Endothelial cell (in vitro differentiated cells): ENCODE data around the gene PROZ. TPM values are rescaled to one million over a fixed set of nuclear protein-coding genes. Genes with fewer than 3 reads are reported as not detected.

ENCODE experiments used
- DNase-seq: peaks from one replicate; pipeline ENCODE4 v3.0.0; 2021; ENCODE audit warnings: low spot score
- H3K27ac Mint-ChIP-seq: one replicate; pipeline ENCODE4 v1.8.0; 2021; ENCODE audit warnings: mixed read lengths, inconsistent platforms; ENCODE audit not compliant: unreplicated experiment
- H3K27me3 Mint-ChIP-seq: one replicate; pipeline ENCODE4 v1.8.0; 2021; ENCODE audit warnings: mild to moderate bottlenecking, moderate library complexity, mixed read lengths, inconsistent platforms; ENCODE audit not compliant: unreplicated experiment
- H3K36me3 Mint-ChIP-seq: one replicate; pipeline ENCODE4 v1.8.0; 2021; ENCODE audit warnings: mild to moderate bottlenecking, low read depth, mixed read lengths, inconsistent platforms; ENCODE audit not compliant: unreplicated experiment
- H3K4me1 Mint-ChIP-seq: one replicate; pipeline ENCODE4 v1.8.0; 2021; ENCODE audit warnings: mild to moderate bottlenecking, mixed read lengths, inconsistent platforms; ENCODE audit not compliant: unreplicated experiment
- H3K4me3 Mint-ChIP-seq: one replicate; pipeline ENCODE4 v1.8.0; 2021; ENCODE audit warnings: mild to moderate bottlenecking, mixed read lengths, inconsistent platforms; ENCODE audit not compliant: unreplicated experiment
- H3K9me3 Mint-ChIP-seq: one replicate; pipeline ENCODE4 v1.8.0; 2021; ENCODE audit warnings: mixed read lengths, inconsistent platforms; ENCODE audit not compliant: unreplicated experiment
- CTCF ChIP-seq: fragments of 200-600 bp; sonication (generic); IDR thresholded peaks from one replicate; pipeline ENCODE4 v1.5.0; 2021; ENCODE audit warnings: antibody characterized with exemption; ENCODE audit not compliant: unreplicated experiment
- total RNA-seq: library from RNA; stranded (reverse); fragmentation: NEBNext Ultra II Directional; extraction: Animal tissue kit (Norgen Biotek cat#: 25700); gene quantifications from one replicate; pipeline ENCODE4 v1.2.1, GENCODE V29; 2021; ENCODE audit not compliant: unreplicated experiment

PROZ gene
- total RNA-seq, 1 donor from 2014 or later: not detected

GRCh38 chr13:113187883-113188665 lies 29.6 kb downstream of the PROZ start:
- no peak for TF ChIP-seq CTCF
- no peak overlapping the region for H3K27ac Mint-ChIP-seq
- no peak for DNase-seq
- peaks cover 25% of the 10 kb centered on the region for H3K36me3 Mint-ChIP-seq
- H3K4me1 Mint-ChIP-seq: peaks cover 26% of the 10 kb centered on the region
- H3K27me3 Mint-ChIP-seq: peaks cover 5% of the 10 kb centered on the region
- peak overlapping the region; percentile 16 for H3K4me3 Mint-ChIP-seq
- H3K9me3 Mint-ChIP-seq: no peaks in the 10 kb centered on the region

DNA sequence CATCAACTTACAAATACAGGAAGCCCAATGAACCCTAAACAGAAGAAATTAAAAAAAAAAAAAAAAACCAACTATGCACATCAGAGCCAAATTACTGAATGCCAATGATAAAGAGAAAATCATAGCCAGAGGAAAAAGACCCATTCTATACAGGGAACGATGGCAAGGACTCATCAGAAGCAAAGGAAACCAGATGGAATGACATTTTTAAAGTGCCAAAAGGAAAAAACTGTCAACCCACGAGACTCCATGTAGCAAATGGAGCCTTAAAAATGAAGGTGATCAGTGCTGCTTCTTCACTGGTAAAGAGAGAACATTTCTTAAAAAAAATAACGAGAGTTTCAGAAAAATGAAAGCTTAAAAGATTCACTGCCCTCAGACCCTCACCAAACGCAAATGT lies 31.7 kb downstream of the PROZ start:
- no peak for TF ChIP-seq CTCF
- Mint-ChIP-seq H3K27me3 (peaks cover 5% of the 10 kb centered on the region), H3K4me3 (no peak overlapping the region), H3K9me3 (no peaks in the 10 kb centered on the region), H3K36me3 (peaks cover 30% of the 10 kb centered on the region), H3K4me1 (peaks cover 23% of the 10 kb centered on the region), H3K27ac (peak overlapping the region; percentile 94)
- DNase-seq: no peak

DNA sequence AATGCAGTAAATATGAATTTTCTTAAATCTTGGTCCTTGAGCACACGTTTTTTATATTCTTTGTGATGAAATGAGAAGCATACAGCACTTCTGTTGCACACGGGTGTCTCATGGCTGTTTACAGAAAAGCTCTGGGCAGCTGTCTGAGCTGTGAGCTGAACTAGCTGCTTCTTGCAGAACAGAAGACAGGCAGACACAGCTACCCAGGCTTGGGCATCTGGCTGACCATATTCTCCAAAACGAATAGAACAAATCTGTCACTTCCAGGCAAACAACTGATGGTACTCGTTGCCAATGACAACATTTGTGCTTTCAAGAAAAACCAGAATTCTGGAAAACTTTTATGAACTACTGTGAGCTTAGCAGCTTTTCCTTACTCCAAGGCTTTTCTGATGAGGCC lies 33.8 kb downstream of the PROZ start:
- peaks cover 3% of the 10 kb centered on the region for H3K27me3 Mint-ChIP-seq
- H3K4me3 Mint-ChIP-seq: no peak overlapping the region
- H3K27ac Mint-ChIP-seq: no peak overlapping the region
- H3K4me1 Mint-ChIP-seq: peaks cover 18% of the 10 kb centered on the region
- DNase-seq: no peak
- no peaks in the 10 kb centered on the region for H3K9me3 Mint-ChIP-seq
- peaks cover 27% of the 10 kb centered on the region for H3K36me3 Mint-ChIP-seq
- no peak for TF ChIP-seq CTCF

DNA sequence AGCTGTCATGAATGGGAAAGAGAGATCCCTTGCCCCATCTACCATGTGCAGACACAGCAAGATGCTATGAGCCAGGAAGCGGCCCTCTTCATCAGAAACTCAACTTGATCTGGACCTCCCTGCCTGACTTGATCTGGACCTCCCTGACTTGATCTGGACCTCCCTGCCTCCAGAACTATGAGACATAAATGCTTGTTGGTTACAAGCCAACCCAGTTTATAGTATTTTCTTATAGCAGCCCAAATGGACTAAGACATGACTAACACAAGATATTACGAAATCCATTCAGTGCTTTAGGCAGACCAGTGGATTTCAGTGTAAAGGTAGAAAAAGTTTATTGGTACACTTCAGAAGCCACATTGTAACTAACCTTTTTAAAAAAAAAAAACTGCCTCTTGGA lies 34.5 kb downstream of the PROZ start:
- H3K9me3 Mint-ChIP-seq: no peaks in the 10 kb centered on the region
- no peak for DNase-seq
- no peak for TF ChIP-seq CTCF
- H3K27me3 Mint-ChIP-seq: peaks cover 2% of the 10 kb centered on the region
- H3K36me3 Mint-ChIP-seq: peaks cover 29% of the 10 kb centered on the region
- H3K4me1 Mint-ChIP-seq: peaks cover 18% of the 10 kb centered on the region
- H3K27ac Mint-ChIP-seq: no peak overlapping the region
- H3K4me3 Mint-ChIP-seq: no peak overlapping the region

DNA sequence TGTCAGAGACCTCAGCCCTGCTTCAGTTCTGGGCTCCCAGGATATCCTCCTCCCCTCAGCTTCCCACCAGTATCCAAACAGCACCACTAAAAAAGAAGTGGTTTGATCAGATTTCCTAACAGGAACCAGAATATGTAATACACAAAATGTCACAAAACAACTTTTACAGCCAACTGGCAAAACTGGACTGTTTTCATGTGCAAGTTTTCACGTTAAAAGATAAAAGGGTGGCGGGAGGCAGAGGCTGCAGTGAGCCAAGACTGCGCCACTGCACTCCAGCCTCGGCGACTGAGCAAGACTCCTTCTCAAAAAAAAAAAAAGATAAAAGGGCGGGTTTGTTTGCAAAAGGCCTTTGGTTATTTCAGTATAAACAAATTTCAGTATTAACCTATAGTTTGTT lies 36.9 kb downstream of the PROZ start:
- TF ChIP-seq CTCF: no peak
- no peaks in the 10 kb centered on the region for H3K9me3 Mint-ChIP-seq
- H3K27ac Mint-ChIP-seq: peak overlapping the region; percentile 21
- H3K4me1 Mint-ChIP-seq: peaks cover 9% of the 10 kb centered on the region
- peaks cover 2% of the 10 kb centered on the region for H3K27me3 Mint-ChIP-seq
- H3K36me3 Mint-ChIP-seq: peaks cover 21% of the 10 kb centered on the region
- H3K4me3 Mint-ChIP-seq: no peak overlapping the region
- no peak for DNase-seq
